Activated CD8-positive, alpha-beta memory T cell treated with anti-CD3 and anti-CD28 coated beads for 1 hour (primary cell): ENCODE results near the gene PRKCB.
"Not testable (repeated sequence)": the region's sequence is repeated elsewhere in the genome, so short reads cannot be mapped to it uniquely, and the experiment has no call there.

ENCODE experiments used
- DNase-seq, 2 donors: peaks; one replicate each; pipeline ENCODE4 v3.0.0-alpha.2; 2020; ENCODE audit warnings: low read depth in 1 of 2; ENCODE audit errors: extremely low read depth in 1 of 2

PRKCB gene

GRCh38 chr16:24075302-24075701 lies 239.5 kb downstream of the PRKCB start:
- no peak for DNase-seq

- DNase-seq: no peak
These were observed 240.3 kb downstream of the PRKCB start for GRCh38 chr16:24075931-24076716.

- DNase-seq: no peak
These were observed 241.5 kb downstream of the PRKCB start for GRCh38 chr16:24077292-24077691.

GRCh38 chr16:24077966-24078365 lies 242.2 kb downstream of the PRKCB start:
- DNase-seq: no peak

- no peak for DNase-seq
These were observed 249.9 kb downstream of the PRKCB start for GRCh38 chr16:24085666-24086065.

GRCh38 chr16:24087891-24088410 lies 252.2 kb downstream of the PRKCB start:
- DNase-seq: no peak

- DNase-seq: no peak
These were observed 253.0 kb downstream of the PRKCB start for GRCh38 chr16:24088767-24089166.

- DNase-seq: no peak
These were observed 255.3 kb downstream of the PRKCB start for GRCh38 chr16:24091125-24091524.

- DNase-seq: no peak
These were observed 257.3 kb downstream of the PRKCB start for GRCh38 chr16:24093049-24093448.

- no peak for DNase-seq
These were observed 258.9 kb downstream of the PRKCB start for GRCh38 chr16:24094660-24095059.

- DNase-seq: no peak
These were observed 263.1 kb downstream of the PRKCB start for GRCh38 chr16:24098896-24099295.

GRCh38 chr16:24101431-24101830 lies 265.6 kb downstream of the PRKCB start:
- DNase-seq: no peak

GRCh38 chr16:24102209-24102660 lies 266.5 kb downstream of the PRKCB start:
- no peak for DNase-seq

- DNase-seq: not testable (repeated sequence)
These were observed 269.7 kb downstream of the PRKCB start for GRCh38 chr16:24105471-24105870.

GRCh38 chr16:24108090-24108489 lies 272.3 kb downstream of the PRKCB start:
- DNase-seq: not testable (repeated sequence)

- no peak for DNase-seq
These were observed 276.0 kb downstream of the PRKCB start for GRCh38 chr16:24111724-24112302.

- DNase-seq: no peak
These were observed 277.4 kb downstream of the PRKCB start for GRCh38 chr16:24113115-24113745.

GRCh38 chr16:24114876-24115275 lies 279.1 kb downstream of the PRKCB start:
- DNase-seq: no peak

GRCh38 chr16:24116046-24116776 lies 280.4 kb downstream of the PRKCB start:
- DNase-seq: no peak

GRCh38 chr16:24116989-24117388 lies 281.2 kb downstream of the PRKCB start:
- no peak for DNase-seq

- no peak for DNase-seq
These were observed 281.9 kb downstream of the PRKCB start for GRCh38 chr16:24117680-24118079.
